HEK293 (cell line): ENCODE results near the gene GTF3C5.

Source experiments
- CTCF ChIA-PET: fragments of 350-600 bp; formaldehyde crosslinking; extraction: SDS; loops from one replicate; lab custom pipeline; 2021; ENCODE audit warnings: antibody characterized with exemption; lab: Yijun Ruan, JAX
- POLR2A ChIA-PET: fragments of 300-600 bp; formaldehyde crosslinking; extraction: SDS; loops from one replicate; lab custom pipeline; 2020; ENCODE audit warnings: antibody characterized with exemption, inconsistent platforms; lab: Yijun Ruan, JAX
- H3K27ac ChIP-seq: fragments of 200-500 bp; sonication (Bioruptor generic); 2 replicates; pipeline ENCODE4 v1.5.1; 2014; ENCODE audit warnings: low read depth, low read length, control low read depth, inconsistent platforms; ENCODE audit errors: extremely low read depth
- H3K36me3 ChIP-seq, 2 experiments: fragments of 200-500 bp in 1 of 2; sonication (Bioruptor generic) in 1 of 2; 1 replicate in 1 of 2; 2 replicates in 1 of 2; pipeline ENCODE4 v1.5.1; 2014 to 2017; ENCODE audit warnings: inconsistent platforms in 2 of 2, low read length in 2 of 2; ENCODE audit not compliant: control insufficient read depth in 2 of 2, insufficient read depth in 1 of 2
- H3K4me1 ChIP-seq: fragments of 200-500 bp; sonication (Bioruptor generic); 2 replicates; pipeline ENCODE4 v1.5.1; 2014; ENCODE audit warnings: mild to moderate bottlenecking, low read length, inconsistent platforms; ENCODE audit not compliant: control insufficient read depth, insufficient read depth
- H3K4me3 ChIP-seq: 2 replicates; pipeline ENCODE4 v1.5.1; 2011; ENCODE audit warnings: low read depth, mild to moderate bottlenecking, control low read depth, low read length, moderate library complexity
- H3K9me3 ChIP-seq: fragments of 200-500 bp; sonication (Bioruptor generic); 2 replicates; pipeline ENCODE4 v1.5.1; 2014; ENCODE audit warnings: low read depth, low read length, inconsistent platforms; ENCODE audit not compliant: control insufficient read depth, insufficient read depth
- GLIS1 ChIP-seq: fragments of 450-650 bp; formaldehyde crosslinking; IDR thresholded peaks from 2 replicates; pipeline ENCODE4 v1.5.1; 2016; ENCODE audit warnings: missing biosample characterization, missing genetic modification characterization
- KLF1 ChIP-seq: fragments of 450-650 bp; formaldehyde crosslinking; IDR thresholded peaks from 2 replicates; pipeline ENCODE4 v1.5.1; 2016; ENCODE audit warnings: missing biosample characterization, missing genetic modification characterization
- OVOL3 ChIP-seq: fragments of 450-650 bp; formaldehyde crosslinking; IDR thresholded peaks from 2 replicates; pipeline ENCODE4 v1.5.1; 2016; ENCODE audit warnings: missing biosample characterization, missing genetic modification characterization
- ZIC2 ChIP-seq: fragments of 450-650 bp; formaldehyde crosslinking; IDR thresholded peaks from 2 replicates; pipeline ENCODE4 v1.5.1; 2016; ENCODE audit warnings: missing biosample characterization, missing genetic modification characterization
- ZNF23 ChIP-seq: fragments of 450-650 bp; formaldehyde crosslinking; IDR thresholded peaks from 2 replicates; pipeline ENCODE4 v1.5.1; 2016; ENCODE audit warnings: missing biosample characterization, missing genetic modification characterization, borderline replicate concordance
- ZNF391 ChIP-seq: fragments of 450-650 bp; formaldehyde crosslinking; IDR thresholded peaks from 2 replicates; pipeline ENCODE4 v1.5.1; 2016; ENCODE audit warnings: low read depth, missing biosample characterization, missing genetic modification characterization, borderline replicate concordance
- TF ChIP-seq, protein P1 (sequence below): fragments of 450-650 bp; formaldehyde crosslinking; IDR thresholded peaks from 2 replicates; pipeline ENCODE4 v1.5.1; 2016; ENCODE audit warnings: missing biosample characterization, missing genetic modification characterization, borderline replicate concordance
- TF ChIP-seq, protein P2 (sequence below): fragments of 450-650 bp; formaldehyde crosslinking; IDR thresholded peaks from 2 replicates; pipeline ENCODE4 v1.5.1; 2016; ENCODE audit warnings: missing biosample characterization, missing genetic modification characterization

The GTF3C5 gene

DNA sequence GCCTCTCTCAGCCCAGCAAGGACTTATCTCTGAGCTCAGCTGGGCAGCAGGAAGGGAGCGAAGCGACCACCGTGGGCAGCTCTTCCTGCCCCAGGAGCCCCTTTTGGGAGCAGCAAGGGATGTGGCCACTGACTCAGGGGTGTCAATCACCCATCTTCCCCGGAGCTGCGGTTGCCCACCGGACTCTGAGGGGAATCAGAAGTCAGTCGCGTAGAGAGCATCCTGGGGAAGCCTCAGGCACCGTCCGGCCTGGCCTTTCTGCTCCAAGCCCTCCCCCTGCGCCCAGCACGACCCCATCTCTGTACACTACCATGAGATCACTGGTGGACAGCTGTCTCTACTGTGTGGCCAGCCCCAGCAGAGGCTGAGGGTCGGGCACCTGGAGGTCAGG lies 27.7 kb upstream of the GTF3C5 start (continued):
- no peak for TF ChIP-seq OVOL3 (tag by site-specific recombination)
- TF ChIP-seq, protein P1, sequence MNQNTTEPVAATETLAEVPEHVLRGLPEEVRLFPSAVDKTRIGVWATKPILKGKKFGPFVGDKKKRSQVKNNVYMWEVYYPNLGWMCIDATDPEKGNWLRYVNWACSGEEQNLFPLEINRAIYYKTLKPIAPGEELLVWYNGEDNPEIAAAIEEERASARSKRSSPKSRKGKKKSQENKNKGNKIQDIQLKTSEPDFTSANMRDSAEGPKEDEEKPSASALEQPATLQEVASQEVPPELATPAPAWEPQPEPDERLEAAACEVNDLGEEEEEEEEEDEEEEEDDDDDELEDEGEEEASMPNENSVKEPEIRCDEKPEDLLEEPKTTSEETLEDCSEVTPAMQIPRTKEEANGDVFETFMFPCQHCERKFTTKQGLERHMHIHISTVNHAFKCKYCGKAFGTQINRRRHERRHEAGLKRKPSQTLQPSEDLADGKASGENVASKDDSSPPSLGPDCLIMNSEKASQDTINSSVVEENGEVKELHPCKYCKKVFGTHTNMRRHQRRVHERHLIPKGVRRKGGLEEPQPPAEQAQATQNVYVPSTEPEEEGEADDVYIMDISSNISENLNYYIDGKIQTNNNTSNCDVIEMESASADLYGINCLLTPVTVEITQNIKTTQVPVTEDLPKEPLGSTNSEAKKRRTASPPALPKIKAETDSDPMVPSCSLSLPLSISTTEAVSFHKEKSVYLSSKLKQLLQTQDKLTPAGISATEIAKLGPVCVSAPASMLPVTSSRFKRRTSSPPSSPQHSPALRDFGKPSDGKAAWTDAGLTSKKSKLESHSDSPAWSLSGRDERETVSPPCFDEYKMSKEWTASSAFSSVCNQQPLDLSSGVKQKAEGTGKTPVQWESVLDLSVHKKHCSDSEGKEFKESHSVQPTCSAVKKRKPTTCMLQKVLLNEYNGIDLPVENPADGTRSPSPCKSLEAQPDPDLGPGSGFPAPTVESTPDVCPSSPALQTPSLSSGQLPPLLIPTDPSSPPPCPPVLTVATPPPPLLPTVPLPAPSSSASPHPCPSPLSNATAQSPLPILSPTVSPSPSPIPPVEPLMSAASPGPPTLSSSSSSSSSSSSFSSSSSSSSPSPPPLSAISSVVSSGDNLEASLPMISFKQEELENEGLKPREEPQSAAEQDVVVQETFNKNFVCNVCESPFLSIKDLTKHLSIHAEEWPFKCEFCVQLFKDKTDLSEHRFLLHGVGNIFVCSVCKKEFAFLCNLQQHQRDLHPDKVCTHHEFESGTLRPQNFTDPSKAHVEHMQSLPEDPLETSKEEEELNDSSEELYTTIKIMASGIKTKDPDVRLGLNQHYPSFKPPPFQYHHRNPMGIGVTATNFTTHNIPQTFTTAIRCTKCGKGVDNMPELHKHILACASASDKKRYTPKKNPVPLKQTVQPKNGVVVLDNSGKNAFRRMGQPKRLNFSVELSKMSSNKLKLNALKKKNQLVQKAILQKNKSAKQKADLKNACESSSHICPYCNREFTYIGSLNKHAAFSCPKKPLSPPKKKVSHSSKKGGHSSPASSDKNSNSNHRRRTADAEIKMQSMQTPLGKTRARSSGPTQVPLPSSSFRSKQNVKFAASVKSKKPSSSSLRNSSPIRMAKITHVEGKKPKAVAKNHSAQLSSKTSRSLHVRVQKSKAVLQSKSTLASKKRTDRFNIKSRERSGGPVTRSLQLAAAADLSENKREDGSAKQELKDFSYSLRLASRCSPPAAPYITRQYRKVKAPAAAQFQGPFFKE (tag by site-specific recombination): no peak
- no peak for TF ChIP-seq ZNF391 (tag by site-specific recombination)

DNA sequence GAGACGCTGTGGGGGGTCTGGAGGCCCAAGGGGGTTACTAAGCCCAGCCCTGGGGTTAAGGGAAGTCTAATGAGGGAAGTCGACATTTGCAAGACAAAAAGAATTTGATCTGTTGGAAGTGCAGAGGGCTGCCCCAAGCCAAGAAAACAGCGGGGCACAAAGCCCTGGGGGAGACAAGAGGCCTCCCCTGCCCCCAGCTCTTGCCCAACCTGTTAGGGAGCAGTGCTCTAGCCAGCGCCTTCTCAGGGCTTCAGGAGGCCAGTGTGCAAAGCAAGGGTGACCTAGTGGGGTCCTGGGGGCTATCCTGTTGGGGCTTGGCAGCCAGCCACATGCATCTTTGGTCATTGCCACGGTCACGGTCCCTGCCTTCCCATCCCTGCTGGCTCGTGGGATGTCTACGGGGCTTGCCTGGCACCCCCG lies 27.1 kb upstream of the GTF3C5 start:
- no peak overlapping the region for H3K4me3 ChIP-seq
- CTCF ChIA-PET: interaction anchor here (1.0 to 5.7 kb wide), 4 partner anchors 10 to 144 kb away, joined by 3 to 56 read pairs (median 6); partner anchors contain the start of gene GFI1B
- TF ChIP-seq, protein P2, sequence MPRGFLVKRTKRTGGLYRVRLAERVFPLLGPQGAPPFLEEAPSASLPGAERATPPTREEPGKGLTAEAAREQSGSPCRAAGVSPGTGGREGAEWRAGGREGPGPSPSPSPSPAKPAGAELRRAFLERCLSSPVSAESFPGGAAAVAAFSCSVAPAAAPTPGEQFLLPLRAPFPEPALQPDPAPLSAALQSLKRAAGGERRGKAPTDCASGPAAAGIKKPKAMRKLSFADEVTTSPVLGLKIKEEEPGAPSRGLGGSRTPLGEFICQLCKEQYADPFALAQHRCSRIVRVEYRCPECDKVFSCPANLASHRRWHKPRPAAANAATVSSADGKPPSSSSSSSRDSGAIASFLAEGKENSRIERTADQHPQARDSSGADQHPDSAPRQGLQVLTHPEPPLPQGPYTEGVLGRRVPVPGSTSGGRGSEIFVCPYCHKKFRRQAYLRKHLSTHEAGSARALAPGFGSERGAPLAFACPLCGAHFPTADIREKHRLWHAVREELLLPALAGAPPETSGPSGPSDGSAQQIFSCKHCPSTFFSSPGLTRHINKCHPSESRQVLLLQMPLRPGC (tag by site-specific recombination): no peak
- TF ChIP-seq GLIS1 (tag by site-specific recombination): peak; percentile 40
- TF ChIP-seq, all 188 proteins: peak for 1
- Histone ChIP-seq H3K4me1 (no peaks in the 10 kb centered on the region), H3K27ac (no peak overlapping the region), H3K9me3 (no peaks in the 10 kb centered on the region), H3K36me3 (no peaks in the 10 kb centered on the region)
- POLR2A ChIA-PET: interaction anchor here (1.3 to 2.3 kb wide), 2 partner anchors 19 to 27 kb away, joined by 3 to 10 read pairs; partner anchors contain the start of gene GTF3C5

DNA sequence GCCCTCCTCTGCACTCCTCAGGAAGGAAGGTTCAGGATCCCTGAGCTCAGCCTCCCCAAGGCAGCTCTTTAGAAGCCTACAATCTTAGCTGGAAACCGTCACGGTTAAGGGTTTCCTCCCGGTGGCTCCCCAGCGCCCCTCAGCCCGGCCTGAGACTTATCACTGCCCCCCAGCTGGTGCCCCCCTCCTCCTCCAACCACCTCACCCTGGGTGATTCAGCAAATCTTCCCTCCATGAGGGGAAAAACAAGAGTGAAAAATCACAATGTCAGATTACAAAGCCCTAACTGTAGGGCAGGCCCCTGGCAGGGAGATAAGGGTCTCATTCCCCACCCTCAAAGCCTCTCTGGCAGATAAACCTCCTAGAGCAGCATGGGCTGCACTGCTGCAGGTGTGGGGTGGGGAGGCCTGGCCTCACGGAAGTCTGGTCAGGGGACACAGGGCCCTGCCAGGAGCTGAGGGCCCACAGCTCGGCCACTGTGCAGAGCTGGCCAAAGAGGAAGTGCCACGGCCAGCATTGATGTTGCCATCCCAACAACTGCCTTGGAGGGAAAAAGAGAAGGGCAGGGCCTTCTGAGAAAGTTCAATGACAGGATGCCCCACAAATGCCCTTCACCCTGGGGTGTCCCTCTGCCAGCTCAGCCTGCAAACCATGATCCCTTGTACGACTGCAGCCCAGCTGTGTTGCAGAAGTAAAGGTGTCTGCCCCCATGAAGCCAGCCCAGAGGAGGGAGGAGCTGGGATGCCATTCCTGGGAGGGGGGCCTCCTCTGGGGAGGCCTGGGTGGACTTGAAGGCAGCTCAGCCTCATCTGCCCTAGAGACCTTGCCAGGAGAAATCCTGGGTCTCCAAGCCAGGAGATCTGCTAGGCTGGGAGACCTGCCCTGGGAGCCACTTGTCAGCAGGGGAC lies 26.5 kb upstream of the GTF3C5 start:
- TF ChIP-seq GLIS1 (tag by site-specific recombination) (peak; percentile 75), ZIC2 (tag by site-specific recombination) (peak; percentile 75), KLF1 (tag by site-specific recombination) (peak; percentile 62), ZNF23 (no peak)
- Histone ChIP-seq H3K4me3 (no peak overlapping the region), H3K36me3 (no peaks in the 10 kb centered on the region), H3K4me1 (no peaks in the 10 kb centered on the region), H3K9me3 (no peaks in the 10 kb centered on the region), H3K27ac (no peak overlapping the region)
- ChIA-PET POLR2A (interaction anchor here (0.6 kb wide), 1 partner anchor 145 kb away, joined by 5 read pairs; no protein-coding TSS in a partner anchor), CTCF (interaction anchor here (0.6 to 5.7 kb wide), 5 partner anchors 9 to 140 kb away, joined by 6 to 56 read pairs (median 7); partner anchors contain the start of gene GFI1B)
